C1 segment of cervical spinal cord (tissue), 14 donors: ENCODE data around the gene SH2D3C.
A peak's percentile ranks its signal among the peaks of the same experiment; 100 is the strongest.

Experiments
- DNase-seq, 14 donors: peaks; one replicate each; lab custom pipeline; 2025; lab: John Stamatoyannopoulos, UW

Gene SH2D3C

GRCh38 chr9:127809002-127809539 lies 30.6 kb upstream of the SH2D3C start:
- DNase-seq = no peak

GRCh38 chr9:127808347-127809001 lies 30.0 kb upstream of the SH2D3C start:
- DNase-seq = no peak

GRCh38 chr9:127806871-127807270 lies 28.4 kb upstream of the SH2D3C start:
- DNase-seq = no peak

GRCh38 chr9:127805620-127806019 lies 27.2 kb upstream of the SH2D3C start:
- DNase-seq = no peak

GRCh38 chr9:127803507-127804352 lies 25.3 kb upstream of the SH2D3C start:
- peak in 1 of 14 donors; percentile 38 for DNase-seq

DNA sequence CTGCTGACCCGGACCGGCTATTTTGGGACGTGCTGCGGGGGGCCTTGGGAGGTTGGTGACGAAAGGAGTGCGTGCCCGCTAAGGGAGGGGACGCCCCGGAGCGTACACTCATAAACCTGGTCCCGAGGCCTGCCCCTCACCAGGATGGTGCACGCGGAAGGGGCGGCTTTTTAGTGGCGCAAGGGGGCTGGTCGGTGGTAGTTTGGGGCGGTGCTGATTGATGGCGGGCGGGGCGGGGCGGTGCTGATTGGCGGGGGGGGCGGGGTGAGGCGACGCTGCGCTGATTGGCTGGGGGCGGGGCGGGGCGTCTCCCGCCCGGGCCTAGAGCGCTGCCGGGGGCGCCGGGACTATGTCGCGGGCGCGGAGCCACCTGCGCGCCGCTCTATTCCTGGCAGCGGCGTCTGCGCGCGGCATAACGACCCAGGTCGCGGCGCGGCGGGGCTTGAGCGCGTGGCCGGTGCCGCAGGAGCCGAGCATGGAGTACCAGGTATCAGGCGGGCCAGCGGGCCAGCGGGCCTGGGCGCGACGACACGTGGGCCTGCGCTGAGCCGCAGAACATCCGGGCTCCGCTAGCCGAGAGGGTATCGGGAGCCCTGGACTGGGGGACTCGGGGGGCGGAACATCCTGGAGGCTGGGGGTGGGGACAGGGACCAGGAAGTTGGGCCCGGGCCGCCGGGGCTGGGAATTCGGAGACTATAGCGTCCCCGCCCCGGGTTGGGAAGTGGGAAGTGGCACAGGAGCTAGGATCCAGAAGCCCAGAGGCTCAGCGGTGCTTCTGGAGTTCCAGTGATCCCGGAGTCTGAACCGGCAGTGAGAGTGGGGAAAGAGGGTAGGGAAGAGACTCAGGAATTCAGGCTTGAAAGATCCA lies 24.3 kb upstream of the SH2D3C start, which contains the start of gene FPGS:
FPGS (plus strand) TSS at position 307 of the 868 bp plus-strand sequence; CDS start at position 350, 43 bp downstream.
- peak; percentile 43 to 95 (median 91) for DNase-seq

- DNase-seq = no peak
Observed at GRCh38 chr9:127801955-127802575, 23.6 kb upstream of the SH2D3C start.

- no peak for DNase-seq
Observed at GRCh38 chr9:127796852-127797370, 18.4 kb upstream of the SH2D3C start.

GRCh38 chr9:127796225-127796813 lies 17.9 kb upstream of the SH2D3C start:
- no peak for DNase-seq

- no peak for DNase-seq
Observed at GRCh38 chr9:127794001-127794791, 15.7 kb upstream of the SH2D3C start.

DNA sequence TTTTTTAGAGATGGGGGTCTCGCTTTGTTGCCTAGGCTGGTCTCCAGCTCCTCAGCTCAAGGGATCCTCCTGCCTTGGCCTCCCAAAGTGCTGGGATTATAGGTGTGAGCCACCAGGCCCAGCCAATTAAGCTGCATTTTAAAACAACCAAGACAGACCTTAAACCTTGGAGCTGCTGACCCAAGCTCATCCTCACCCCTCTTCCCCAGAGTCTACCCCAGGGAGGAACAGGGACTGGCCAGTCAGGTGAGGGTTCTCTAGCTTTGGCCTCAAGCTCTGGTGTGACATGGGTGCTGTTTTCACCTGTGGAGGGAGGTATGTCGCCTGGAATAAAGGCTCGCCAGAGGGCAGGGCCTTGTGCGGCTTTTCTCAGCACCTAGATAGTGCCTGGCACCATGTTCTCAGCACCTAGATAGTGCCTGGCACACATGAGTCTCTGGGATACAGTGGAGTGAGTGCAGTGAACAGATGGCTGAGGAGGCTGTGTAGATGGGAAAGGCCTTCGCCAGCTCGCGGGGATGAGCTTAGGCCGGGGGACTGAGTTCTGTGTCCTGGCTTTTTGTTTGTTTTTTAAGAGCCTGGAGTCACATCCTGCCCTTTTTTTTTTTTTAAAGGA lies 14.7 kb upstream of the SH2D3C start:
- peak in 1 of 14 donors; percentile 79 for DNase-seq

GRCh38 chr9:127792417-127793031 lies 14.1 kb upstream of the SH2D3C start:
- DNase-seq = no peak

DNA sequence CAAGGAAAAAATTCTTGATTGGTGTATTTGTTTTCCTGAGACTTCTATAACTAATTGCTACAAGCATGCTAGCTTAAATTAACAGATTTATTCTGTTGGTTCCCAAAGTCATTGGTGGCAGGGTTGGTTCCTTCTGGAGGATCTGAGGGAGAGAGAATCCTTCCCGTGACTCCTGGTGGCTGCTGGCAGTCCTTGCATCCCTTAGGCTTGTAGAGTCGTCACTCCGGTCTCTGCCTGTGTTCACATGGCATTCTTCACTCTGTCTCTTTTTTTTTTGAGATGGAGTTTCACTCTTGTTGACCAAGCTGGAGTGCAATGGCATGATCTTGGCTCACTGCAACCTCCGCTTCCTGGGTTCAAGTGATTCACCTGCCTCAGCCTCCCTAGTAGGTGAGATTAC lies 12.6 kb upstream of the SH2D3C start:
- DNase-seq = no peak

GRCh38 chr9:127790094-127790855 lies 11.8 kb upstream of the SH2D3C start:
- DNase-seq = no peak

- no peak for DNase-seq
Observed at GRCh38 chr9:127789179-127789578, 10.7 kb upstream of the SH2D3C start.

DNA sequence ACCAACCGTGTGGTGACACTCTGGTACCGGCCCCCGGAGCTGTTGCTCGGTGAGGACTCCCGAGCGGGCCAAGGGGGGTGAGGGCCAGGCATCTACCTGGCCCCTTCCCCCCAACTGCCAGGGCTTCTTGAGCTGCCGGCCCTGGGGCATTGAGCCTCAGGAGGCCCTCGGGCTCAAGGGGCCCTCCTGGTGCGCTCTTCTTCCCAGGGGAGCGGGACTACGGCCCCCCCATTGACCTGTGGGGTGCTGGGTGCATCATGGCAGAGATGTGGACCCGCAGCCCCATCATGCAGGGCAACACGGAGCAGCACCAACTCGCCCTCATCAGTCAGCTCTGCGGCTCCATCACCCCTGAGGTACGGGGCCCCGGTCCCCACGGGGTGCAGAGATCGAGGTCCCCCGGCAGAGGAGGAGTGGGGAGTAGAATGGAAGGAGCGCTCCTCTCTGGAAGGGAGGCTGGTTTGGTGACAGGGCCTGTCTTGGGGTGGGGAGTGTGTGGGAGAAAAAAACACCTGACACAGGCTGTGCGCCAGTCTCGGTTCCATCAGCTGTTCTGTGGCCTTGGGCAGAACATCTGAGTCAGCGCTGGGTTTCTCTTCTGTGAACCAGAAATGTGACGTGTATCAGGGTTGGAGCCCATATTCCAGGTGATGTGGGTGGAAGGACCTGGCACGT lies 10.0 kb upstream of the SH2D3C start:
- no peak for DNase-seq

GRCh38 chr9:127786773-127787104 lies 8.3 kb upstream of the SH2D3C start:
- DNase-seq = no peak
